ENCODE results near the gene SP140L. TPM values are rescaled to one million over a fixed set of nuclear protein-coding genes. Genes with fewer than 3 reads are reported as not detected.

SP140L gene
- total and polyA plus RNA-seq, 2 of the 8 experiments (the other 6 are each of a cell fraction or from before 2014, with no cell fraction given) = 0.36 to 1.5 TPM

DNA sequence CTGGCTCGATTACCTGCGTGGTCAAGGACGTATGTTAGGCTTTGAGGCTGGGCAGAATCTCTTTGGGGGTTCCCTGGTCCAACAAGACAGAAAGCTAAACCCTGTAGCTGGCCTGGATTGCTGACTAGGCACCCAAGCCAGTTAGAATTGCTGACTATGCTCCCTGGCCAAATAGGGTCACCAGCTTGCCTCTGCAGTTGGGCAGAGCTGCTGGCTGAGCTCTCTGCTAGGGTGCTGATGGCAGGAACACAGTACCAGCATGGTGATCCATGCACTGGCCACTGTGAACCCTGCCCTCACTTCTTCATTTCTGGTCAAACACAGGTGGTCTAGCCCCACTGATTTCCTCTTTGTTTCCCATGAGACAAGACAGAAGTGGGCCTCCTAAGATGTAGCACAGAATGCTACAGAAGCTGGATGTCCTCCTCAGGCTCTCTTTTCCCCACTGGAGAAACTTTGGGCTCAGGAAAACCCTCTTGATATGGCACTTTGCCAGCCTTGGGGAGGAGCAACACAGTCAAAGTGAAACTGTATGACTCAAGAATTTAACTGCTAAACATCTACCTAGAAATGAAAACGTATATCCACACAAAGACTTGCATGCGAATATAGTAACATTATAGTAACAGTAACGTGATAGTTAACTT is 20.8 kb downstream of the SP140L start:
- ChIA-PET CTCF (ENCODE audit: partially characterized antibody) (no interaction called here), POLR2A (ENCODE audit: partially characterized antibody) (no interaction called here)
- no peak overlapping the region for H3K4ac ChIP-seq (replicated peaks; ENCODE audit: insufficient read length, low read depth, low read length)
- H3K4me1 ChIP-seq (replicated peaks in 1 of 4; ENCODE audit: control insufficient read depth in 3 of 4, insufficient read depth in 4 of 4, low read length in 3 of 4) = no peaks in the 10 kb centered on the region
- no peak for TF ChIP-seq KDM4A (IDR thresholded peaks at IDR 0.05; ENCODE audit: low read depth, low read length, severe bottlenecking)
- TF ChIP-seq CTBP2 (IDR thresholded peaks at IDR 0.05; ENCODE audit: borderline replicate concordance, insufficient read depth, insufficient read length, low read length) = no peak
- no peak for TF ChIP-seq JUND (IDR thresholded peaks at IDR 0.05; ENCODE audit: low read length)
- H4K20me1 ChIP-seq (replicated peaks in 1 of 2; ENCODE audit: control insufficient read depth in 1 of 2, insufficient read depth in 2 of 2, low read length in 2 of 2) = no peaks in the 10 kb centered on the region
- no peaks in the 10 kb centered on the region for H3K27me3 ChIP-seq (replicated peaks in 1 of 4; ENCODE audit: control insufficient read depth in 3 of 4, extremely low read depth in 1 of 4, insufficient read depth in 3 of 4, low read length in 3 of 4)
- H3K36me3 ChIP-seq (ENCODE audit: control insufficient read depth in 2 of 4, insufficient read depth in 4 of 4, low read length in 3 of 4) = no peaks in the 10 kb centered on the region
- no peak overlapping the region for H3K23ac ChIP-seq (ENCODE audit: insufficient read length)
- H4K5ac ChIP-seq (ENCODE audit: insufficient read length, low read depth, low read length) = no peak overlapping the region
- H2BK15ac ChIP-seq (ENCODE audit: low read length) = no peak overlapping the region
- no peaks in the 10 kb centered on the region for H3K79me1 ChIP-seq (ENCODE audit: low read depth, low read length)
- H3K56ac ChIP-seq (replicated peaks; ENCODE audit: insufficient read length, low read depth, low read length) = no peak overlapping the region
- no peak overlapping the region for H3K18ac ChIP-seq (ENCODE audit: extremely low read depth, low read length)
- no peak overlapping the region for H2AFZ ChIP-seq (ENCODE audit: low read length)
- H3K27ac ChIP-seq (ENCODE audit: low read depth, low read length) = no peak overlapping the region
- H3K9ac ChIP-seq (replicated peaks in 1 of 4; ENCODE audit: extremely low read depth in 1 of 4, low read depth in 3 of 4, low read length in 3 of 4) = no peak overlapping the region
- peak overlapping the region; percentile 44; the same call in 1 of the 2 replicates for H2BK5ac ChIP-seq (ENCODE audit: low read depth, low read length)
- H3K14ac ChIP-seq (ENCODE audit: insufficient read length) = no peak overlapping the region
- no peak overlapping the region for H3K4me2 ChIP-seq (ENCODE audit: insufficient read depth in 1 of 2, low read depth in 2 of 2, low read length in 2 of 2)
- no peak overlapping the region; the same call in 1 of the 2 replicates for H2BK12ac ChIP-seq (ENCODE audit: low read depth, low read length)
- H4K8ac ChIP-seq (ENCODE audit: extremely low read depth, insufficient read depth, low read length) = peak overlapping the region; percentile 22; the same call in 1 of the 2 replicates
- no peak overlapping the region for H3K4me3 ChIP-seq (ENCODE audit: extremely low read depth in 1 of 4, insufficient read depth in 2 of 4, low read depth in 3 of 4, low read length in 4 of 4)
- peaks cover 0 to 2% of the 10 kb centered on the region in 2 experiments; a peak in 1 of 4 replicates for H3K9me3 ChIP-seq (ENCODE audit: insufficient read depth in 2 of 2, low read depth in 1 of 2, low read length in 1 of 2)
- H2BK20ac ChIP-seq (ENCODE audit: low read length) = no peak overlapping the region
- no peaks in the 10 kb centered on the region for H3K79me2 ChIP-seq (ENCODE audit: control insufficient read depth in 1 of 2, insufficient read depth in 2 of 2, low read length in 2 of 2)
- H2AK5ac ChIP-seq (ENCODE audit: low read depth, low read length) = no peak overlapping the region
- H2BK120ac ChIP-seq (replicated peaks; ENCODE audit: low read depth, low read length) = no peak overlapping the region
- H4K91ac ChIP-seq (replicated peaks; ENCODE audit: insufficient read length, low read length) = no peak overlapping the region
- H3K23me2 ChIP-seq (ENCODE audit: low read depth, low read length) = no peaks in the 10 kb centered on the region
- FAIRE-seq (no peak), DNase-seq (ENCODE audit: low read depth in 1 of 2, low spot score in 2 of 2) (no peak)
- 92% methylated on average over 6 of the region's 6 CpGs; no CpG with 5 or more reads in 1 of the 2 experiments for WGBS, 2 experiments (ENCODE audit: extremely low coverage in 1 of 2, insufficient coverage in 1 of 2, insufficient read length in 1 of 2, insufficient replicate concordance in 2 of 2, low coverage in 1 of 2, low lambda C conversion rate in 2 of 2, missing lambda C conversion rate in 1 of 2)

All from H1 (cell line).